Natural killer cell treated with Interleukin-12 subunit alpha and Interleukin-12 subunit beta and Interleukin-15 and Interleukin-18, amount 100 ng/mL, for 72 hours (primary cell): ENCODE measurements around the gene CRY1. TPM values are rescaled to one million over a fixed set of nuclear protein-coding genes. Genes with fewer than 3 reads are reported as not detected.

Experiments used
- ATAC-seq, 2 donors: fragments of 150-1000 bp; cut with Tn5 transposase in 1 of 2; sonication (Bioruptor Pico), chemical (Tn5 transposase) in 1 of 2; 2 replicates each; pipeline ENCODE4 v1.10.0; 2021
- DNase-seq: peaks from one replicate; pipeline ENCODE4 v3.0.0; 2022; ENCODE audit warnings: low spot score
- H3K27ac Mint-ChIP-seq, 2 donors: 1 replicate in 1 of 2; 2 replicates in 1 of 2; pipeline ENCODE4 v1.8.0; 2022; ENCODE audit warnings: mixed read lengths in 2 of 2, mild to moderate bottlenecking in 1 of 2, moderate library complexity in 1 of 2
- H3K27me3 Mint-ChIP-seq, 2 donors: 1 replicate in 1 of 2; 2 replicates in 1 of 2; pipeline ENCODE4 v1.8.0; 2022; ENCODE audit warnings: mixed read lengths in 2 of 2
- H3K36me3 Mint-ChIP-seq: one replicate; pipeline ENCODE4 v1.8.0; 2022; ENCODE audit warnings: mixed read lengths
- H3K4me1 Mint-ChIP-seq, 2 donors: 1 replicate in 1 of 2; 2 replicates in 1 of 2; pipeline ENCODE4 v1.8.0; 2022; ENCODE audit warnings: low read depth in 2 of 2, mixed read lengths in 2 of 2, mild to moderate bottlenecking in 1 of 2
- H3K4me3 Mint-ChIP-seq: one replicate; pipeline ENCODE4 v1.8.0; 2022; ENCODE audit warnings: mixed read lengths
- H3K9me3 Mint-ChIP-seq: 2 replicates; pipeline ENCODE4 v1.8.0; 2022; ENCODE audit warnings: mixed read lengths
- total RNA-seq, 2 donors: library from RNA; stranded (reverse); gene quantifications; one replicate each; pipeline ENCODE4 v1.2.3, GENCODE V29; 2022

Gene CRY1
- total RNA-seq, 2 donors from 2014 or later = 11.7 to 22.5 TPM

DNA sequence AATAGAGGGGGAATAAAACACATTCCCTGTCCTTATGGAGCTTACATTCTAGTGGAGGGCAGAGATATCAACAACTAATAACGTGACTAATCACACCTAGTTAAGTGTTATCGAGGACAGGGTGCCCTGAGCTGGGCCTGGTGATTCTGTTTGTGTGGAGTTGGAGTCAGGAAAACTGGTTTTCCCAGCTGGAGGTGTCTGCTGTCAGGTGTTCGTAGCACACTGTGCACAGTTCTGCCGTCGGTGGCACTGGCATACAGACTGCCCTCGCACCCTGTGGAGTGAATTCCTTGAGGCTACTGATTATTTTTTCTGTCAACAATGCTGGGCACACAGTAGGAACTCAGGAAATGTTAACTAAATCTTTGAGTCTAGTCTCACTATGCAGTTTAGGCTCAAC, 105.5 kb downstream of the CRY1 start:
- peak overlapping the region; percentile 93 to 97 for H3K27ac Mint-ChIP-seq

DNA sequence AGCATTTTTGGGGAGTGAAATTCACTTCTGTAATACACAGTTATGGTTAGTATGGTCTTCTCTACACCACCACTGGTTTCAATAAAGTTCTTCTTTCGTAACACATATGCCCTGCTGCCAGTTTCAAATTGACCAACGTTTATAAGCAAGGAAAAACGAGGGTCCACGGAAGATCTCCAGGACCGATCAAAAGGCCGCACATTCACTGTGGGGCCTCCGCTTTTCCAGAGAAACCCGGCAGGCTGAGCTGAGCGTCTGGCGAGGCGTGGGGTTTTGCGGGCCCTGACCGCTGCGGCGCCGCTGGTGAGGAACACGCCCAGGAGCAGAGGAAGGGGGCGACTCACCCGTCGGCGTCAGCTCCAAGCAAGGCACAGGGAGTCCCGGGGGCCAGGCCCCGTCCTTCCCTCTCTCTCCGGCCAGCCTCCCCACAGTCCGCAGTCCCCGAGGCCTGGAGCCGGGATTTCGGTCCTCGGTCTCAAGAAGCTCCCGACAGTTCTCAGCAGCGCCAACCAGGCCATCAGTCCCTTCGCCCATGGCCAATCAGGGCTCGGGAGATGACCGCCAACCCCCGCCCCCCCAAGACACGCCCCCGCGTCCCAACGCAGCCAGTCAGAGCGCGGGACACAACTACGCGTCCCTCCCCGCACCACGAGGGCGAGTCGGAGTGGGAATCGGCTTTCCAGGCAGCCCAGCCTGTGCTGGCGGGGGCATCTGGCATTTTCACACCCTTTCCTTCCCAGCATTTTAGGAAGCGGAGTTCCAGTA, 106.5 kb downstream of the CRY1 start, which contains the start of gene MTERF2:
Gene MTERF2 (minus strand): TSS at position 522 of the 765 bp plus-strand sequence. CDS start 8,432 bp downstream, outside the sequence.
- H3K4me1 Mint-ChIP-seq = peaks cover 35 to 46% of the 10 kb centered on the region in 2 donors
- H3K4me3 Mint-ChIP-seq = peak within 1 kb of the TSS; percentile 97
- ATAC-seq (peak; percentile 99), DNase-seq (peak; percentile 90)
- peaks cover 4% of the 10 kb centered on the region for H3K9me3 Mint-ChIP-seq
- no peaks in the 10 kb centered on the region for H3K27me3 Mint-ChIP-seq
- peaks cover 26% of the 10 kb centered on the region for H3K36me3 Mint-ChIP-seq
- H3K27ac Mint-ChIP-seq = peak within 1 kb of the TSS; percentile 93 to 97

More for the DNA sequence above, 105.5 kb downstream of the CRY1 start:
- Mint-ChIP-seq H3K36me3 (peaks cover 26% of the 10 kb centered on the region), H3K4me3 (peak overlapping the region; percentile 97), H3K27me3 (no peaks in the 10 kb centered on the region), H3K4me1 (peaks cover 35 to 42% of the 10 kb centered on the region in 2 donors), H3K9me3 (peaks cover 4% of the 10 kb centered on the region)
- no peak for ATAC-seq
- DNase-seq = no peak

DNA sequence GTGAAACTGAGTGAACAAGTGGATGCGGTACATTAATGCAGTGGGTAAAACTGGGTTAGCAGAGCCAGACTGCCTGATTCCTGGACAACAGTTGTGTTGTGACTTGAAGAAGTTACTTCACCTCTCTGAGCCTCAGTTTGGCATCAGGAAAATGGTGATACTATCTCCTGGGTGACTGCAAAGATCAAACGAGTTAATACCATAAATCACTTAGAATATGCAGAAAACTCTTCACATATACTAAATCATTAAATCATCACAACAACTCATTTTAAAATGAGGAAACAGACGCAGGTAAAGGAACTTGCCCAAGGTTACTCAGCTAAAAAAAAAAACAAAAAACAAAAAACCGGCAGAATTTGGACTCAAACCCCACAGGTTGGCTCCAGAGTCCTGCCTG, 107.2 kb downstream of the CRY1 start:
- H3K27ac Mint-ChIP-seq = peak overlapping the region; percentile 93 to 97
- H3K4me3 Mint-ChIP-seq = peak overlapping the region; percentile 97
- ATAC-seq (no peak), DNase-seq (no peak)
- peaks cover 35 to 46% of the 10 kb centered on the region in 2 donors for H3K4me1 Mint-ChIP-seq
- peaks cover 26% of the 10 kb centered on the region for H3K36me3 Mint-ChIP-seq
- H3K27me3 Mint-ChIP-seq = no peaks in the 10 kb centered on the region
- H3K9me3 Mint-ChIP-seq = peaks cover 4% of the 10 kb centered on the region

DNA sequence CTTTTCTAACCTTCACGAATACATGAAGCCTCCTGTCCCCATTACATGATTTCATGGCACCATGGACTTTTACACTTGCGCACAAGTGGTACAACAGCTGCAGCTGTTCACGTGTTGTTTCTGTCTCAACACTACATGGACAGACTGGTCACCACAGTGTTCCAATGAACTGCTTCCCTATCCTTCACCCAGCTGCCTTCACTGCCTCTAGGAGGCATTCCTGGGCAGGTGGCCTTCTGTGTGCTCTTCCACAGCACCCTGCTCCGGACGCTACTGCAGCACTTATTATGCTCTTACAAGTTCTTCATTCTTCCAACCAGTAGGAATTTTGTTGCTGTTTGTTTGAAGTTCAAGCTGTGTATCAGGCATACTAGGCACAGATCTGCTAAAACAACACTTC, 107.9 kb downstream of the CRY1 start:
- Mint-ChIP-seq H3K27ac (no peak overlapping the region), H3K4me1 (peaks cover 35 to 46% of the 10 kb centered on the region in 2 donors), H3K36me3 (peaks cover 26% of the 10 kb centered on the region), H3K27me3 (no peaks in the 10 kb centered on the region), H3K4me3 (peak overlapping the region; percentile 97), H3K9me3 (peaks cover 4% of the 10 kb centered on the region)
- ATAC-seq = no peak
- no peak for DNase-seq

DNA sequence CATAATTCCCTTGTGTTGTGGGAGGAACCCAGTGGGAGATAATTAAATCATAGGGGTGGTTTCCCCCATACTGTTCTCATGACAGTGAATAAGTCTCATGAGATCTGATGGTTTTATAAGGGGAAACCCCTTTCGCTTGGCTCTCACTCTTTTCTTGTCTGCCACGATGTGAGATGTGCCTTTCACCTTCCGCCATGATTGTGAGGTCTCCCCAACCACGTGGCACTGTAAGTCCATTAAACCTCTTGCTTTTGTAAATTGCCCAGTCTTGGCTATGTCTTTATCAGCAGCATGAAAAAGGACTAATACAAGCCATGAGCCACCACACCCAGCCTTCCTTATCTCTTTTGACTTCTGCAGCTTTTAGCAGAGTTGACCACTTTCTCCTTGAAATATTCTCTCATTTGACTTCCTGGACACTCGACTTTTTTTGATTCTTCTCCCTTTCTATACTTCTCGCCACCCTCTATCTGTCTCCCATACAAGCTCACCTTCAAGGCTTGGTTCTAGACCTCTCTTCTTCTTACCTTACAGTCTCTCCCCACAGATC, 108.7 kb downstream of the CRY1 start:
- ATAC-seq = no peak
- no peak overlapping the region for H3K4me3 Mint-ChIP-seq

GRCh38 chr12:106982229-106982628, 111.1 kb downstream of the CRY1 start:
- DNase-seq (no peak), ATAC-seq (no peak)
- Mint-ChIP-seq H3K27ac (no peak overlapping the region), H3K27me3 (no peaks in the 10 kb centered on the region), H3K36me3 (peaks cover 26% of the 10 kb centered on the region), H3K9me3 (peaks cover 4% of the 10 kb centered on the region), H3K4me1 (peaks cover 31 to 38% of the 10 kb centered on the region in 2 donors), H3K4me3 (no peak overlapping the region)

More for the DNA sequence above, 108.7 kb downstream of the CRY1 start:
- DNase-seq = no peak
- Mint-ChIP-seq H3K9me3 (peaks cover 4% of the 10 kb centered on the region), H3K4me1 (peaks cover 35 to 46% of the 10 kb centered on the region in 2 donors), H3K36me3 (peaks cover 26% of the 10 kb centered on the region), H3K27me3 (no peaks in the 10 kb centered on the region), H3K27ac (peak overlapping the region in 1 of 2 donors; percentile 0)

DNA sequence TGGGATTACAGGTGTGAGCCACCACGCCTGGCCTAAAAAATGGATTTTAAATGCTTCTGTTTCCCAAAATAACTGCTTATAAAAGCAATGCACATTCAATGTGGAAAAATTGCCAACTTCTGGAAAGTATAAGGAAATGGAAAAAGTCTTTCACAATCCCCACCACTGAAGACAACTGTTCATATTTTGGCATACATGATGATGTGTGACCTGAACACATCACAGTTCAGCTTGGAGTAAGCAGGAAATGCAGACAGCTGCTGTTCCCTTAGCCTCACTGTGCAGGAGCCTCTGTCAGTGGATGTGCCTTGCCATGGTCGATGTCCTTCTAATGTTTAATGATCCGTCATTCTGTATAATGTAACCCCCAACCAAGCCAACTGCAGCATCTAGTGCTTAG, 111.6 kb downstream of the CRY1 start:
- Mint-ChIP-seq H3K4me3 (no peak overlapping the region), H3K9me3 (peaks cover 4% of the 10 kb centered on the region), H3K4me1 (peaks cover 31 to 35% of the 10 kb centered on the region in 2 donors), H3K36me3 (peaks cover 26% of the 10 kb centered on the region), H3K27ac (no peak overlapping the region), H3K27me3 (no peaks in the 10 kb centered on the region)
- no peak for DNase-seq
- no peak for ATAC-seq

GRCh38 chr12:106980944-106981343, 112.4 kb downstream of the CRY1 start:
- Mint-ChIP-seq H3K9me3 (peaks cover 4% of the 10 kb centered on the region), H3K4me3 (no peak overlapping the region), H3K27me3 (no peaks in the 10 kb centered on the region), H3K36me3 (peaks cover 26% of the 10 kb centered on the region), H3K27ac (no peak overlapping the region), H3K4me1 (peaks cover 24 to 28% of the 10 kb centered on the region in 2 donors)
- DNase-seq (no peak), ATAC-seq (no peak)

GRCh38 chr12:106978035-106978800, 115.1 kb downstream of the CRY1 start:
- no peak overlapping the region for H3K4me3 Mint-ChIP-seq
- no peaks in the 10 kb centered on the region for H3K27me3 Mint-ChIP-seq

DNA sequence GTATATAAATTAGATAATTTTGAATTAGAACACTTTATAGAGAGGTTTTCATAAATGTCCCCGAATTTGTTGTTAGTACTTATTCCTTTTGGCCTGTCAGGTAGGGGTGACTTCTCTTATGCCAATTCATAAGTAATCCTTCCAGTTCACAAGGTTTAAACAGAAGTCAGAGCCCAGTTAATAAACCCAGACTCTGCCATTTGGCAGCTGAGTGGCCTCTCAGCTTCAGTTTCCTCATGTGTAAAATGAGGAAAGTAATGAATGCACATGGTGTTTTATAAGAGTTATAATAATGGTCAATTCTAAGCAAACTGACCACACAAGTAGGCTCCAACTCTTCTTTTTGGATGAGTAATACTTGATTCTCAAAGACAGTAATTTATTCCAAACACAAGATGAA, 116.7 kb downstream of the CRY1 start:
- Mint-ChIP-seq H3K4me1 (peaks cover 4 to 11% of the 10 kb centered on the region in 2 donors), H3K4me3 (no peak overlapping the region), H3K27me3 (no peaks in the 10 kb centered on the region), H3K27ac (no peak overlapping the region), H3K9me3 (no peaks in the 10 kb centered on the region), H3K36me3 (peaks cover 6% of the 10 kb centered on the region)
- ATAC-seq (no peak), DNase-seq (no peak)

More at GRCh38 chr12:106978035-106978800, 115.1 kb downstream of the CRY1 start:
- Mint-ChIP-seq H3K4me1 (peaks cover 8 to 14% of the 10 kb centered on the region in 2 donors), H3K36me3 (peaks cover 7% of the 10 kb centered on the region), H3K9me3 (no peaks in the 10 kb centered on the region), H3K27ac (no peak overlapping the region)
- no peak for ATAC-seq
- DNase-seq = no peak

DNA sequence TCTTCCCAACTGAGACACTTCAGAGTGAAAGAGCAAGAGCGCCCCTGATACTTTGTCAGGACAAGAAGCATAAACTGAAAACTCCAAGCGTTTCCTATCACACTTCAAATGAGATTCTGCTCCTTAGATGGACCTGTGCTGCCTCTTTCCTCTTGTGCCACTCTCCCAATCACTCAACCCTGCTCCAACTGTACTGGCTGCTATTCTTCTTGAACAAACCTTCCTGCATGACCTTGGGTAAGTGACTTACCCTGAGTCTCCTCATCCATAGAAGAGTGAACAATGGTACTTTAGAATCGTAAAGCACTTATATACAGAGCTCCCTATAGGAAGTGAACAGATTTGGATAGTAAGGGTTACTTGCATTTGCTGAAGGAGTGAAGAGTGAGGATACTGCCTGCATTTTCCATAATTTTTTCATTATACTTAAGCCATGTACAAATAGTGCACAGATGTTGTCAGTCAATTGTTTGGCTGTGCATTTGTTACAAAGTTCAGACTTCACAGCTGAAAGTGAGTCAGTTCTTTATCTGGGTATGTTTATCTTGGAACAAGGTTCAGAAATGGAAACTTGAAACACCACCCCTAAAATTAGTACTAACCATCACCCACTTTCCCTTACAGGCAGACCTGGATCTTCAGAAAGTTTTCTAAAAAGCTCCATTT, 117.2 kb downstream of the CRY1 start:
- no peak for DNase-seq
- Mint-ChIP-seq H3K9me3 (no peaks in the 10 kb centered on the region), H3K36me3 (peaks cover 9% of the 10 kb centered on the region)

DNA sequence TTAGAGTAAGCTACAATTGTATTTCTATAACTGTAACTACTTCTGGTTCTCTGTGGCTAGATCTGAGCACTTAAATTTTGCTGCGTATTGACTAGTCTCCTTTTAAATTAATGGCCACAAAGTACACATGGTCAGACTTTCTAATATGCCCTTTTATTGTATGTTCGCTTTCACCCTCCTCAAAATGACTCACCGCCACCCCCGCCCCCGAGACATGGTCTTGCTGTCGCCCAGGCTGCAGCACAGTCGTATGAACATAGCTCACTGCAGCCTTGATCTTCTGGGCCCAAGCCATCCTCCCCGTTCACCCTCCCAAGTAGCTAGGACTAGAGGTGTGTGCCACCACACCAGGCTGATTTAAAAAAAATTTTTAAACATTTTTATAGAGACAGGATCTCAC, 118.3 kb downstream of the CRY1 start:
- Mint-ChIP-seq H3K4me1 (peaks cover 9 to 15% of the 10 kb centered on the region in 2 donors), H3K4me3 (no peak overlapping the region), H3K27ac (no peak overlapping the region), H3K27me3 (no peaks in the 10 kb centered on the region), H3K9me3 (no peaks in the 10 kb centered on the region), H3K36me3 (peaks cover 13% of the 10 kb centered on the region)
- DNase-seq (no peak), ATAC-seq (no peak)

More for the DNA sequence above, 117.2 kb downstream of the CRY1 start:
- H3K27me3 Mint-ChIP-seq = no peaks in the 10 kb centered on the region
- no peak overlapping the region for H3K4me3 Mint-ChIP-seq
- no peak for ATAC-seq
- H3K4me1 Mint-ChIP-seq = peaks cover 5 to 12% of the 10 kb centered on the region in 2 donors
- H3K27ac Mint-ChIP-seq = no peak overlapping the region

- DNase-seq (no peak), ATAC-seq (no peak)
- Mint-ChIP-seq H3K9me3 (no peaks in the 10 kb centered on the region), H3K36me3 (peaks cover 13% of the 10 kb centered on the region), H3K27me3 (no peaks in the 10 kb centered on the region), H3K27ac (no peak overlapping the region), H3K4me1 (peaks cover 9 to 15% of the 10 kb centered on the region in 2 donors), H3K4me3 (no peak overlapping the region)
Measured at GRCh38 chr12:106974511-106974910, 118.8 kb downstream of the CRY1 start.
